ENCODE data around the gene LMX1A. TPM values are rescaled to one million over a fixed set of nuclear protein-coding genes. Genes with fewer than 3 reads are reported as not detected.

The LMX1A gene
- total and polyA plus RNA-seq, 2 experiments from 2014 or later: not detected

- no peak for TF ChIP-seq ETS1 (IDR thresholded peaks at IDR 0.05)
- TF ChIP-seq POLR2AphosphoS5 (IDR thresholded peaks at IDR 0.05; ENCODE audit: low read depth): no peak
- TF ChIP-seq CREB1 (CRISPR knock-in tag; IDR thresholded peaks at IDR 0.05; ENCODE audit: low read depth): no peak
These were observed 152.0 kb downstream of the LMX1A start (continued) for GRCh38 chr1:165204548-165204947.

GRCh38 chr1:165191087-165191486, 165.4 kb downstream of the LMX1A start:
- no peaks in the 10 kb centered on the region for H3K4me1 Mint-ChIP-seq
- Histone ChIP-seq H3F3A (replicated peaks; ENCODE audit: low read depth) (no peaks in the 10 kb centered on the region), H2AFZ (no peak overlapping the region), H3K9me2 (ENCODE audit: insufficient read depth) (no peaks in the 10 kb centered on the region), H3K36me3 (ENCODE audit: insufficient read depth) (no peaks in the 10 kb centered on the region), H3K4me1 (ENCODE audit: insufficient read depth) (no peaks in the 10 kb centered on the region), H3K4me3 (no peak overlapping the region), H3K4me2 (no peak overlapping the region), H4K20me1 (replicated peaks; ENCODE audit: insufficient read depth) (no peaks in the 10 kb centered on the region), H3K27me3 (ENCODE audit: insufficient read depth) (no peaks in the 10 kb centered on the region), H3K27ac (ENCODE audit: low read depth) (no peak overlapping the region), H3K79me2 (replicated peaks; ENCODE audit: insufficient read depth) (no peaks in the 10 kb centered on the region)
- no peaks in the 10 kb centered on the region for H3K9me3 Mint-ChIP-seq
- DNase-seq (ENCODE audit: low spot score) (no peak), ATAC-seq (no peak)
- no peak overlapping the region for H3K4me3 Mint-ChIP-seq
- H3K36me3 Mint-ChIP-seq (ENCODE audit: low read depth): no peaks in the 10 kb centered on the region
- peaks cover 2% of the 10 kb centered on the region for H3K27me3 Mint-ChIP-seq (ENCODE audit: insufficient read depth, low read depth, poor library complexity)
- H3K27ac Mint-ChIP-seq: no peak overlapping the region
- no peak for TF ChIP-seq ZNF114 (CRISPR knock-in tag; IDR thresholded peaks at IDR 0.05)
- no peak for TF ChIP-seq NANOG (IDR thresholded peaks at IDR 0.05; ENCODE audit: borderline replicate concordance)
- TF ChIP-seq ZNF331 (CRISPR knock-in tag; IDR thresholded peaks at IDR 0.05; ENCODE audit: low read depth): no peak
- TF ChIP-seq REST (IDR thresholded peaks at IDR 0.05; ENCODE audit: unreplicated experiment): no peak
- TF ChIP-seq EZH2 (IDR thresholded peaks at IDR 0.05; ENCODE audit: low read depth, unreplicated experiment): no peak
- no peak for TF ChIP-seq CTCF (conservative IDR thresholded peaks at IDR 0.05; ENCODE audit: low read depth in 2 of 2)
- TF ChIP-seq JUNB (IDR thresholded peaks at IDR 0.05; ENCODE audit: unreplicated experiment): no peak
- TF ChIP-seq ZNF462 (CRISPR knock-in tag; IDR thresholded peaks at IDR 0.05): no peak
- TF ChIP-seq STAT1 (IDR thresholded peaks at IDR 0.05; ENCODE audit: unreplicated experiment): no peak
- TF ChIP-seq ETS1 (IDR thresholded peaks at IDR 0.05): no peak
- no peak for TF ChIP-seq CREB1 (CRISPR knock-in tag; IDR thresholded peaks at IDR 0.05; ENCODE audit: low read depth)
- no peak for TF ChIP-seq POLR2AphosphoS5 (IDR thresholded peaks at IDR 0.05; ENCODE audit: low read depth)

Data from GM23338 (cell line).